Stimulated activated CD4-positive, alpha-beta T cell treated with anti-CD3 and anti-CD28 coated beads, Interleukin-1b, Interleukin-23, amount 100 ng/mL, for 48 hours (primary cell): Measurements from ENCODE around the gene BMPER.

Source experiments
- DNase-seq: peaks from one replicate; pipeline ENCODE4 v3.0.0-alpha.2; 2020

Gene BMPER

DNA sequence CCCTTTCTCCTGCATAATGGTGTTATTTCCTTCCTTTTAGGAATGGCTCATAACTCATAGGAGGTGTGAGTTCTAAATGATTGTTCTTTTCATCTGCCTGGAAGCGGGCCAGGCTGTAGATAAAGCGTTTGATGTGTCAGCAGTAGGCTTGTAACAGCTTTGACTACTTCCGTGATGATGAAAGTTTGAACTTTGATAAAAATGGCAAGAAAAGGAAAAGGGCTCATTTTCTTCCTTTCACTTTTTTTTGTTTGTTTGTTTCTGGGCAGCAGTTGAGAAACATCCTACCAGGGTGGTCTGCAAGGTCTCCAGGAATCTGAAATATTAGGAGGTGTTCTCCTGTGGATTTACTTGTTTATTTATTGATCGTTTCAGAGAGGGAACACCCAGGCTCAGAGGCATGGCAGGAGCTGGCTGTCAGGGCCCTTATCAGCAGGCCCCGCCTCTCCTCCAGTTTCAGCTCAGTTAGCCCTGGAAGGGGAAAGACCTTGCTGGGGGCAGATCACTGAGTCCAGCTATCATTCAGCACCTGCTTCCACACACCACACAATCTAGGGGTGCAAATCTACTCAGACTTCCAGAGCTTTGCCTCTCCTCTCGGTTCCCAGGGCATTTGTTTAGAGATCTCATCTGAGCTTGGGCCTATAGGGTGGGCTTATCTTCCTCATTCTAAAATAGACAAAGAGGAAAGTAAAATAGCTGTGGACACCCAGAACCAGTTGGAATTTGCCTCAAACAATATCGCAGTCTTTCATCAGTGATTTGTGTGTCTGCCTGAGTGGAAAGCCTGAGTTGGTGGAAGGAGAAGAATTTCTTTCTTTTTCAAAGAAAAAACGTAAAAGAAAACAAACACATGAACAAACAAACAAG, 130.9 kb downstream of the BMPER start:
- no peak for DNase-seq

DNA sequence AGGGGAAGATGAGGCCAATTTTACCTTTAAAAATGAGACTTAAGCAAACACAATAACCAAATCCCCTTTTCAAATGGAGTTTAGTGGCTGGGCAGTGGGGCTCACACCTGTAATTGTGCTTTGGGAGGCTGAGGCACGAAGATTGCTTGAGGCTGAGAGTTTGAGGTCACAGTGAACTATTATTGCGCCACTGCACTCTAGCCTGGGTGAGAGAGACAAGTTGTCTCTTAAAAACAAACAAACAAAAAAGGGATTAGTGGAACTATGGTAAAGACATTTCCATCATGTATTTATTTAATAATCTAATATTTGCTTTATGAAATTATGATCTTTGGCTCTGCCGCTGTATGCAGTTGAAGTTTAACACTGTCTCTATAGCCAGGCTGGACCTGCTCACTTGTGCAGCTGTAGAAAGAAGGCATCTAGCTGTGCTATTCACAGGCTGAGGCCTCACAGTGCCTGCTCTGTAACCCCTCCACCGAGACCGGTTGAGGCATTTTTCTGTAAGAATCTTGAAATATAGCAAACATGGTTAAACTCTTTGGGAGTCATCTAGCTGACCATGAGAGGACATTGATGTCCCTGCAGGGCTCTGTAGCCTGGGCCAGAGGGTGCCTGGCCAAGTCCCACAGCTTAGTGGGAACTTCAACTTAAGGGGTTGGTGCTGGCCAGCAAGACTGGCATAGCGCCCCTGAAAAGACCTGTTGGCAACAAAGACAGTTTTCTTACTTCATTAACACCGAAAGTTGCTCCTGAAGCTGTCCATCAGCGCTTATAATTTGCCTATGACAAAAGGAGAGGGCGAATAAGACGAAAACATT, 131.8 kb downstream of the BMPER start:
- DNase-seq = no peak

GRCh38 chr7:34038816-34039470, 133.6 kb downstream of the BMPER start:
- no peak for DNase-seq

GRCh38 chr7:34041707-34042106, 136.4 kb downstream of the BMPER start:
- DNase-seq = no peak

DNA sequence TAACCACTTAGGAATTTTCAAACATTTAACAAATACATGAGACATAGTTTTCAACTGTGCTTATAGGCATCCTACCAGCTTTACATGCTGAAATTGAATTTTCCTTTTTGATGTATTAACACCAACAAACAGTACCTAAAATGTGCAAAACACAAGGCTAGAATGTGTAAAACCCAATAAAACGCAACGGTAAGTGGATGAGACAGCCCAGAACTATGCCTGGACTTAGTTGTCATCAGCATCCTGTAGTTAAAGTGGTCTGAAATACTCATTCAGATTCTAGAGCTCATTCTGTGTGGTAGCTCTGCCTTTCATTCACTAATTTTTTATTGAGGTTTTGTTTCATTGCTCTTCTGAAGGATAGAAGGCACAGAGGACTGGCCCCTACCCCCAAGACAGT, 137.1 kb downstream of the BMPER start:
- no peak for DNase-seq

DNA sequence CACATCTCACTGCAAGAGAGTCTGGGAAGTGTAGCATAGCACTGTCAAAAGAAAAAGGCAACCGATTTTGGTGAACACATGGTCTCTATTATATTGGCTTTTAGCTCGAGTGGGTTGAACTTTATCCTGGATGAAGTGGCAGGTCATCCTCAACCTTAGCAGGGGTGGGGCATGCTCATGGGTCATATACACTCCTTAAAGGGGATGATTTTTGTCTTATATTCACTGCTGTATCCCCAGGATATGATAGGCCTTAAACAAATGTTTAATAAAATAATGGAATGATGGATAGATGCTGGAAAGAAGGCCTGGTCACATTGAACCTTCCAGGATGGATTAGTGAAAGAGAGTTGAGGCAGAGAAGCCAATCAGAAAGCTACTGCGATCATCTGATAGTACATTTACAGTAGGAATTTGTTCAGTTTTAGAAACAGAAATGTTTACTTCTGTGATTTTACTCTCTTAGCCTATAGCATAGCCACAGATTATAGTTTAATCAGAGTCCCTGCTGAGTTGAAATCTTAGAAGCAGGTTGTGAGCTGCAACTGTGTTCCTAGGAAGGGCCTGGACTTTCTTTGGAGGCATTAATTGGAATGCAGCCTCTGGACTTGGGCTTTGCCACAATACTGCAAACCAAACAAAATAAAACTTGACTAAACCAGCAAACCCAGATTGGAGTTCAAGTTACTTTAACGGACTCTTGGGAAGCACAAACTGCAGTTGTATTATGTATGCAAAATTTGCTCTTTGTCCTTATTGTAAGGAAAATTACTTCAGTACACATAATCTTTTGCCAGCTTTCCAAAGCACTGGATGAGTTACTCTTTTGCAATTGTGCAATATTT, 138.3 kb downstream of the BMPER start:
- DNase-seq = no peak

GRCh38 chr7:34044306-34044643, 138.9 kb downstream of the BMPER start:
- no peak for DNase-seq

DNA sequence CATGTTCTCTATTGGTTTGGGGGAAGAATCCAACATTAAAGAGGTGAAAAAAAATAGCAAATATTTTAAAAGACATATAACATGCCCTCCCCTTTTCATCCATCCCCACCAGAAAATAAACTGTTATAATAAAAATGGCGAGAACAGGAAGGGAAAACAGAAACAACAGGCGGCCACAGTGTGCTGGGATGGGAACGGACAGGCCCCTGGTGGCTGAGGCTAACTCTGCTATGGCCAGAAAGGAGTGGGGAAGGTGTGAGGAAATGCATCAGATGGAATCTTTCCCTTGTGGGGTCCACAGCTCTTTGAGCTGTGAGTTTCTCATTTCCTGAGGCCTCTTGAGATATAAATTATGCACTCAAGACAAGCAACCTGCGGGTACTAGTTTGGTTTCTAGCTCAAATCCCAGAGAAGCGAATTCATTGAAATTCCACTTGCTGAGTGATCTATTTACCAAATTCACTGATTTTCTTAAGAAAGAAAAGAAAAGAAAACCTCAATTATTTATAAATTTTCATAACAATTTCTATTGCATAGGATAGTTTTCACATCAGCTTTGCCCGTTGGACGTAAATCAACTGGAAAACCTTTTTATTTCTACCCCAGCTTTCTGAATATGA, 139.5 kb downstream of the BMPER start:
- no peak for DNase-seq

DNA sequence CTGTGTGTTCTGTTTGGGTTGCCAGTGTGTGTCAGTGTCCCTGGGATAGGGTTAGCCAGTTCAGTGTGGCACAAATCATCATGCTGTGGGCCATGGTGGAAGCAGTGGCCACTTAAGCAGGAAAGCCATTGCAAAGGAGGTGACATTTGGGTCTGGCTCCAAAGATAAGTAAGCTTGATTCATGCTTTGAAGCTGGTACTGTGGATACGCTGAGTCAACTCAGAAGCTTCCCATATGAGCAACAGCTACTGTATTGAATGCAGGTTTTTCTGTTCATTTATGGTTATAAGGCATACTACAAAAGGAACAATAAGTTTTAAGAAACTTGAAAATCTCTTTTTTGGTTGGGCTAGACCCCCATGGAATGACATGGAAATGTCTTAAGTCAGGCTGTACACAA, 143.1 kb downstream of the BMPER start:
- no peak for DNase-seq

- no peak for DNase-seq
These were observed 148.7 kb downstream of the BMPER start for GRCh38 chr7:34054075-34054474.

- no peak for DNase-seq
These were observed 151.8 kb downstream of the BMPER start for GRCh38 chr7:34057136-34057535.

DNA sequence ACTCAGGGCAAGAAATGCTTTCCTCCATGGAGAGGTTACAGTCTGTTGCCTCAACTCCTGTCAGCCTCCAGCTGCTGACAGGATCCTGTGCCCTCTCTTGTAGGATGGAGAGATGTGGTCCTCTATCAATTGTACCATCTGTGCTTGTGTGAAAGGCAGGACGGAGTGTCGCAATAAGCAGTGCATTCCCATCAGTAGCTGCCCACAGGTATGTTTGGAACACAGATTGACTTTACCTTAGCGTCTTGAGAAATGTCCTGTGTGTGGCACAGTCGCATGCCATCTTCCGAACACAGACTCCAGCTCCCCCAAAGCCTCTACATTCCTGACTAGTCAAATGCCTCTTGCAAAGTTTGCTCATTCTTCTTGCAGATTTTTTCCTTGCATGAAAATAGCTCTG, 152.6 kb downstream of the BMPER start:
- DNase-seq = no peak

- no peak for DNase-seq
These were observed 153.4 kb downstream of the BMPER start for GRCh38 chr7:34058801-34059135.

DNA sequence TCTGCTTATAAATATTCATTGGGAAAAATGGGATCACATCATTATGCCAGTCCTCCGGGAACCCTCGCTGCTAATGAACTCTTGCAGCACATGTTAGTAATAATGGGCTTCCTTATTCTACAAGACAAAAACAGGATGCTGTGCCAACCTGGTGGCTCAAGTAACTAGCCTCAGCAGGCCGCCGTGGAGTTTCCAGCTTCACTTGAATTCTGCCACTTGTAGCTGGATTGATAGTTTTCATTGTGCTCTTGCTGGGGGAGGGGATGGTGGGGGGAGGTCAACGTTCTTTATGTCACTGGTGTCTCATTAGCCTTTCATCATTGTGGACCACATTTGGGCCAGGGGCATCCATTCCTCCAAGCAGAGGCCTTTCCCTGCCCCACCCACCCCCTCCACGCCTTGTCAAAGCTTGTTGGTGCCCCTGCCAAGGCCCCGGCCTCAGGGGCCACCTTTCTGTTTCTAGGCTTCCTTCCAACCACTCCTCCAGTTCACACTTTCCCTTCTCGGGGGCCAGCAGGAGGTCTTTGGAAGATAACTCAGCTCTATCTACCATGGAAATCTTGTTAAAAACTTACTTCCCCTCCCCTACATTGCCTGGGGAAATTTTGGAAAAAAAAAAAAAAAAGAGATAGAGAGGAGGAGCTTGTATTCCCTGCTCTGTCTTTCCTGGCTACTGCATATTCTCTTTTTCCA, 153.9 kb downstream of the BMPER start:
- DNase-seq = no peak

DNA sequence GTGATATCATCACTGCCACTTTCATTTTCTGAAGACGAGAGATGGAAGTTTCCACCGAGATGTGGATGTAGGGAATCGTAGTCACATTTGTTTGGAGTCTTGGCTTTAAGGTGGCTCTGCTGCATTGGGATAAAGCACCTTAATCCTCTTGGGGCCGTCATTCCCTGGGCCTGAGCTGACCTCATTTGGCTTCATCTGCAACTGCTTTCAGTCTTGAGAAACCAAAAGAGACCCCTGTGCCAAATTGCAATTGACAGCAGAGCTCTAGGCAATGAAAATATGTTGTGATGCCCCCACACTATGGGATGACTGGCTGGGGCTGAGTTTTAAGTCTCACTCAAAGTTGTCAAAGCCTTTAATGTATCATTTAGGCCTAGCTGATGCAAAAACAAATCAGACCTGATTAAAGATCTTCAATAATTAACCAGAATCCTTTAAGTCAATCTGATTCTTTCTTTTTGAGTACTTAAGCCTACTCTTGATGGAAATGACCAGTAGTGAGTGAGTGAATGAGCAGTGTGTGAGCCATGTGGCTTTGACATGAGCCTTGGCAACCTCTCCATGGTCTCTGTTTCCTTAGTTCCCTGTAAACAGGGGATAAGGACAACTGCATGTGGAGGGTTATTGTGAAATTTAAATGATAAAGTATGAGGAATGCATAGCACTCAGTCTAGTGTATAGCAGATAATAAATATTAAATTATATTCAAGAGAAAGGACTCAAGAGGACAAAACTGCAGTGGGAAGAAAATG, 155.0 kb downstream of the BMPER start:
- DNase-seq = no peak

DNA sequence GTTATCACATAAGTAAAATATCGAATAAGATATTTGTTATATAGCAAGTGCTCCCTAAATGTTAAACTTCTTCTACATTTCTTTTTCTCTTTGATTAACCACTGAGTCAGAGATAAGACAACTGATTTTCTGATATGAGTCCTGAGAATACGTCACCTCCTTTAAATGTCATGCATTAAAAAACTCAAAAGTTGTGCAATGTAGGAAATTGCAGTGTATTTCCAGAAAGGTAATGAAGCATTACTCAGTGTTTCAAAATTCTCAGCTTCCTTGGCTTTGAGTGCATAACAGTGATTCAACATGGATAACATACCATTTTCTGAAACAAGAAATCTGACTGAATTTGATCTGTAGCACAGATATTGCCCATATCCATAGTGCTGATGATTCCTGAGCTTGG, 155.8 kb downstream of the BMPER start:
- DNase-seq = no peak

DNA sequence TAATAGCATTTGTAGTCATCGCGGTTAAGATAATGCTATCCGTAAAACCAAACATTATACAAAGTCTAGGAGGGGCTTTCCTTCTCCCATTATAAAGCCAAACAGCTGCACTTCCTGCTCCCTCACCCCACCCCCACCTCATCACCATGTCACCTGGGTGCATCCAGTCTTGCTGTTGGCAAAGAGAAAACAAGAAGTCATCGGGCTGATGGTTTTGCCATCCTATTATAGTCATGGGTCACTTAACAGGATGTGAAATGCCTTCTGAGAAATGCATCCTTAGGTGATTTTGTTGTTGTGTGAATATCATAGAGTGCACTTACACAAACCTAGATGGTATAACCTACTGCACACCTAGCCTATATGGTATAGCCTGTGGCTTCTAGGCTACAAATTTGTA, 157.0 kb downstream of the BMPER start:
- DNase-seq = no peak

- DNase-seq = no peak
These were observed 157.5 kb downstream of the BMPER start for GRCh38 chr7:34062826-34063225.

- DNase-seq = no peak
These were observed 159.3 kb downstream of the BMPER start for GRCh38 chr7:34064519-34065158.

DNA sequence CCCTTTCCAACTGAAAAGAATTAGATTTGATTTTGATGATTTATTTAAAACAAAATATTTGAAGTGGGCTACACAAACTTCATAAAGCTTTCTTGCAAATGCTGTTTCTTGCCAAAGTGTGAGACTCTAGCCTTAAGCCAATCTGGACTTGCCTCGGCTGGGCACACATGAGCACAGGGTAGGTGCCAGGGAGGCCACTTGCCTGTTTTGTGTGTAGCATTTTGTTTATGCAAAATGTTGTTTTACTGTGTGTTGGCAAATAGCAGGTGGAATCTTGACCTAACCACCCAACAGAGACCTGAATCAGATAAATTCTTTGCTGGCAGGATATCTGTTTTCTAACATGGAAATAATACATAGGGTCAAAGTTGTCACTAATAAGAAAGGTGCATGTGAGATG, 161.1 kb downstream of the BMPER start:
- no peak for DNase-seq
